GM12864 (cell line): ENCODE measurements around the gene CLMN.

Source experiments
- DNase-seq: peaks from one replicate; pipeline ENCODE4 v3.0.0-alpha.2; 2011; ENCODE audit warnings: low read depth
- H3K4me3 ChIP-seq: 2 replicates; pipeline ENCODE4 v1.5.1; 2011; ENCODE audit warnings: mild to moderate bottlenecking, low read depth, low read length, control low read depth
- CTCF ChIP-seq: IDR thresholded peaks from 2 replicates; pipeline ENCODE4 v1.5.1; 2011; ENCODE audit warnings: low read depth, mild to moderate bottlenecking, moderate library complexity, low read length, control low read depth, inconsistent platforms; ENCODE audit errors: missing control alignments

CLMN gene

GRCh38 chr14:95353664-95354063, 34.0 kb upstream of the CLMN start:
- no peak for DNase-seq
- no peak for TF ChIP-seq CTCF

GRCh38 chr14:95353007-95353406, 33.3 kb upstream of the CLMN start:
- no peak overlapping the region for H3K4me3 ChIP-seq
- DNase-seq = no peak
- TF ChIP-seq CTCF = no peak

More at GRCh38 chr14:95353664-95354063, 34.0 kb upstream of the CLMN start:
- H3K4me3 ChIP-seq = no peak overlapping the region

- DNase-seq = no peak
- no peak overlapping the region for H3K4me3 ChIP-seq
- no peak for TF ChIP-seq CTCF
Measured at GRCh38 chr14:95352481-95352880, 32.8 kb upstream of the CLMN start.

- no peak for DNase-seq
- no peak overlapping the region for H3K4me3 ChIP-seq
- TF ChIP-seq CTCF = no peak
Measured at GRCh38 chr14:95349241-95349640, 29.5 kb upstream of the CLMN start.

GRCh38 chr14:95348395-95349080, 28.8 kb upstream of the CLMN start:
- H3K4me3 ChIP-seq = no peak overlapping the region
- TF ChIP-seq CTCF = peak; percentile 12
- DNase-seq = no peak

GRCh38 chr14:95346820-95347219, 27.1 kb upstream of the CLMN start:
- DNase-seq = no peak
- TF ChIP-seq CTCF = no peak
- no peak overlapping the region for H3K4me3 ChIP-seq

- no peak for DNase-seq
- H3K4me3 ChIP-seq = no peak overlapping the region
- TF ChIP-seq CTCF = no peak
Measured at GRCh38 chr14:95346266-95346665, 26.6 kb upstream of the CLMN start.
